ENCODE measurements around the gene SUPT3H. TPM values are rescaled to one million over a fixed set of nuclear protein-coding genes. Genes with fewer than 3 reads are reported as not detected.
A peak's percentile ranks its signal among the peaks of the same experiment; 100 is the strongest.

Gene SUPT3H
- polyA plus RNA-seq, 3 donors = 2.4 to 3.5 (median 2.5) TPM

- no peaks in the 10 kb centered on the region for H3K36me3 ChIP-seq (replicated peaks in 1 of 2; ENCODE audit: control insufficient read depth in 1 of 2, insufficient read depth in 2 of 2, low read length in 2 of 2)
- H3K36me3 Mint-ChIP-seq = no peaks in the 10 kb centered on the region
- TF ChIP-seq CTCF (IDR thresholded peaks at IDR 0.05) = no peak
- no peak for DNase-seq
- H3K27ac Mint-ChIP-seq = no peak overlapping the region
- H3K4me3 ChIP-seq (replicated peaks in 1 of 3; ENCODE audit: low read depth in 2 of 3, low read length in 3 of 3) = no peak overlapping the region
- no peak overlapping the region for H2AFZ ChIP-seq (ENCODE audit: insufficient read depth, low read depth, low read length, poor library complexity, severe bottlenecking)
- intact Hi-C loops (cut with micrococcal nuclease) = no loop called here
- H3K27me3 Mint-ChIP-seq (ENCODE audit: low read depth in 3 of 3) = peaks cover 0 to 2% (median 0%) of the 10 kb centered on the region in 3 donors
- no peaks in the 10 kb centered on the region for H3K27me3 ChIP-seq (ENCODE audit: control insufficient read depth in 2 of 2, insufficient read depth in 2 of 2, low read length in 2 of 2)
- no peak overlapping the region for H3K27ac ChIP-seq (ENCODE audit: low read depth in 1 of 2, low read length in 2 of 2)
- no peaks in the 10 kb centered on the region for H3K9me3 ChIP-seq (replicated peaks in 1 of 2; ENCODE audit: control insufficient read depth in 1 of 2, insufficient read depth in 1 of 2, low read length in 2 of 2)
- peaks cover 18% of the 10 kb centered on the region in 2 donors for H3K4me1 ChIP-seq (ENCODE audit: control insufficient read depth in 1 of 2, insufficient read depth in 2 of 2, low read length in 2 of 2)
- H4K20me1 ChIP-seq (ENCODE audit: insufficient read depth, low read length) = no peaks in the 10 kb centered on the region
- no peak overlapping the region for H3K9ac ChIP-seq (ENCODE audit: insufficient read depth, low read length, poor library complexity, severe bottlenecking)
- no peak overlapping the region for H3K4me3 Mint-ChIP-seq
- peaks cover 16% of the 10 kb centered on the region for H3K4me1 Mint-ChIP-seq
- H3K79me2 ChIP-seq (ENCODE audit: insufficient read depth, low read length) = no peaks in the 10 kb centered on the region
- H3K4me2 ChIP-seq (replicated peaks; ENCODE audit: extremely low read depth, low read length, poor library complexity, severe bottlenecking) = no peak overlapping the region
- WGBS (ENCODE audit: insufficient coverage) = 93% methylated on average over 6 of the region's 7 CpGs
- H3K9me3 Mint-ChIP-seq = peaks cover 0 to 3% (median 0%) of the 10 kb centered on the region in 7 donors
These were observed 582.4 kb downstream of the SUPT3H start for GRCh38 chr6:44795326-44795725.

GRCh38 chr6:44789806-44790205, 587.9 kb downstream of the SUPT3H start:
- no peak for TF ChIP-seq CTCF (IDR thresholded peaks at IDR 0.05)
- Mint-ChIP-seq H3K27ac (peak overlapping the region in 1 of 7 donors; percentile 17), H3K9me3 (peaks cover 0 to 8% (median 5%) of the 10 kb centered on the region in 7 donors), H3K4me1 (no peaks in the 10 kb centered on the region), H3K4me3 (no peak overlapping the region), H3K27me3 (ENCODE audit: low read depth in 3 of 3) (no peaks in the 10 kb centered on the region), H3K36me3 (no peaks in the 10 kb centered on the region)
- H3K27ac ChIP-seq (ENCODE audit: low read depth in 1 of 2, low read length in 2 of 2) = no peak overlapping the region
- 95% methylated on average over 2 of the region's 7 CpGs for WGBS (ENCODE audit: insufficient coverage)
- H3K9ac ChIP-seq (ENCODE audit: insufficient read depth, low read length, poor library complexity, severe bottlenecking) = no peak overlapping the region
- DNase-seq = no peak
- no peaks in the 10 kb centered on the region for H3K4me1 ChIP-seq (ENCODE audit: control insufficient read depth in 1 of 2, insufficient read depth in 2 of 2, low read length in 2 of 2)
- H2AFZ ChIP-seq (ENCODE audit: insufficient read depth, low read depth, low read length, poor library complexity, severe bottlenecking) = no peak overlapping the region
- intact Hi-C loops (cut with micrococcal nuclease) = no loop called here
- no peaks in the 10 kb centered on the region for H3K27me3 ChIP-seq (ENCODE audit: control insufficient read depth in 2 of 2, insufficient read depth in 2 of 2, low read length in 2 of 2)
- H3K4me2 ChIP-seq (replicated peaks; ENCODE audit: extremely low read depth, low read length, poor library complexity, severe bottlenecking) = no peak overlapping the region
- no peak overlapping the region for H3K4me3 ChIP-seq (replicated peaks in 1 of 3; ENCODE audit: low read depth in 2 of 3, low read length in 3 of 3)
- H4K20me1 ChIP-seq (ENCODE audit: insufficient read depth, low read length) = no peaks in the 10 kb centered on the region
- H3K9me3 ChIP-seq (replicated peaks in 1 of 2; ENCODE audit: control insufficient read depth in 1 of 2, insufficient read depth in 1 of 2, low read length in 2 of 2) = peaks cover 0 to 8% of the 10 kb centered on the region in 2 donors
- no peaks in the 10 kb centered on the region for H3K79me2 ChIP-seq (ENCODE audit: insufficient read depth, low read length)
- H3K36me3 ChIP-seq (replicated peaks in 1 of 2; ENCODE audit: control insufficient read depth in 1 of 2, insufficient read depth in 2 of 2, low read length in 2 of 2) = no peaks in the 10 kb centered on the region
